Measurements from ENCODE around the gene OMP.

Gene OMP

DNA sequence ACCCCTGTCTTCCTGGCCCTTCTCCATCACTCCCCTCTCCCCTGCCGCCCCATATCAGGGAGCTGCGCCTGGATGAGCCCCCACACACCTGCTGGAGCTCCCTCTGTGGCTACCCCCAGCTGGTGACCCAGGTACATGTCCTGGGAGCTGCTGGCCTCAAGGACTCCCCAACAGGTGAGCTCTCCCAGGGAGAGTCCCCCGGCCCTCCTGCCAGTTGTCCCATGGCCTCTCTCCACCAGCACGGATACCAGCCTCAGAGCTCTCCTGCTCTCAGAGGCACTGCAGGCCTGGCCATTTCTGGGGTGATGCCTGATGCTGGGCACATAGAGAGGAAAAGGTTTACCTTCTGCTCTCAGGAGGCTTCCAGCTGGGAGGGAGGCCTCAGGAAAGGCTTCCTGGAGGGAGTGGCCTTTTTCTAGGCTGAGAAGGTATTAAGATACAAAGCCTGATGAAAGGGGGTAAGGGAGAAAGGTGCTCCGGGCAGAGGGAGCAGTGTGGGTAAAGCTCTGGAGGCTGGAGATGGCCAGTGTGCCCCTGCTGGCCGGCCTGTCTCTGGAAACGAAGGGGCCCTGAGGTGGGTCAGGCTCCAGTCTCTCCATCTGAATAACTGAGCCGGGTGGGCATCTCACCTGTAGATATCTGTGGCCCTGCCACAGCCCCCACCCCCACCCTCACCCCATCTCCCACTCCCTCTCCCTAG lies 19.4 kb downstream of the OMP start:
- H3K4me3 ChIP-seq (ENCODE audit: low read depth, low read length), result no peak overlapping the region

DNA sequence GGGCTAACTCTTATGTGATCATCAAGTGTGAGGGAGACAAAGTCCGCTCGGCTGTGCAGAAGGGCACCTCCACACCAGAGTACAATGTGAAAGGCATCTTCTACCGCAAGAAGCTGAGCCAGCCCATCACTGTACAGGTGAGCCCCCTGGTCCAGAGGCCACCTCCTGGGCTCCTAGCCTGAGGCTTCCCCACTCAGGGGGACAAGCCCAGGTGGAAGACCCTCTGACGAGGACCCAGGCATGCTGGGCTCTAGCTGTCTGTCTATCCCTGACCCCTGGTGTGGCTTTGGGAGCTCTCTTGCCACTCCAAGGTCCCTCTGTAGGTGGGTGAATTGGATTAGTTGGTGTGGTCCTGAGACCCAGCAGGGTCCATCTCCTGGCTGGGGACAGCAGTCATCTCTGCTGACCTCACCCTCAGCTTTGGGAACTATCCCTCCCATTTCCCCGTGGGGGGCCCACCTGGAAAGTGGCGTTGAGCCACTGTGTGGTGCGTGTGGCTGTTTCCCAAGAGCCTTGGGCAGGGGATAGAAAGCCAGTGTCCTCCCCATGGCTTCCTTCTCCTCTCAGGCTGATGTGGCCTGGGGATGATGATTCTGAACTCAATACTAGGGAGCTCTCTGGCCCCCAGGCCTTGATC lies 20.1 kb downstream of the OMP start:
- no peak overlapping the region for H3K4me3 ChIP-seq (ENCODE audit: low read depth, low read length)

- no peak overlapping the region for H3K4me3 ChIP-seq (ENCODE audit: low read depth, low read length)
These were observed 21.0 kb downstream of the OMP start for GRCh38 chr11:77123591-77123990.

DNA sequence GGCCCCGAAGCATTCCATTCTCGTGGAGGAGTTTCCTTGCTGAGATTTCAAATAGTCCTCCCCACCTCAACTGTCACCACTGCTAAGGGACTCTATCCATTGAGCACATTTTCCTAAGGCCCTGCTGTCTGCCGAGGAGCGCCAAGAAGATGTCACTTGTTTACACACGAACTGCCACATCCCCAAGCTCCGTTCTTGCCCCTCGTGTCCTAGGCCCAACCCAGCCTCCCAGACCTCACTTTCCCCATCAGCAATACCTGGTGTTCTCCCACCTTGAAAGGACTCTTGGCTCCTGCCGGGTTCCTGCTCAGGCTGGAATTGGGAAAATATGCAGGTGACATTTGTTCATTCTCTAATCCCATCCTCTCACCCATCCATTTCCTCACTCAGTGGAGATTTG lies 21.4 kb downstream of the OMP start:
- no peak overlapping the region for H3K4me3 ChIP-seq (ENCODE audit: low read depth, low read length)

GRCh38 chr11:77124488-77124887 lies 21.8 kb downstream of the OMP start:
- no peak overlapping the region for H3K4me3 ChIP-seq (ENCODE audit: low read depth, low read length)

DNA sequence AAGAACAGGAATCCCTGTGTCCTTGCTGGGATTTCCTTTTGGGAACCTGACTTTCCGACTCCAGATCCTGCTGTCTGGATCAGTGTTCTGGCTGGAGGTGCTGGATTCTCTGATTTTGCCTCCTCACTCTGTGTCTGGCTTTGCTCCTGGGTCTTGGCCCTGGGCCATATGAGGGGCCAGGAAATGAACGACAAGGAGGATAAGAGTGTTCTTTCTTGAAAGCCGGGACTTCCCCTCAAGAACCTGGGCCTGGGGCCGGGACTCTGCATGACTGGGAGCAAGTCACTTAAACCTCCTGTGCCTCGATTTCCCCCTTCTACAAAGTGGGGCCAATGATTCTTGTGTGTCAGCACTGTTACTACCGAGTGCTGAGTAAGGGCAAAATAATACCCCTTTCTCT lies 22.6 kb downstream of the OMP start:
- no peak overlapping the region for H3K4me3 ChIP-seq (ENCODE audit: low read depth, low read length)

DNA sequence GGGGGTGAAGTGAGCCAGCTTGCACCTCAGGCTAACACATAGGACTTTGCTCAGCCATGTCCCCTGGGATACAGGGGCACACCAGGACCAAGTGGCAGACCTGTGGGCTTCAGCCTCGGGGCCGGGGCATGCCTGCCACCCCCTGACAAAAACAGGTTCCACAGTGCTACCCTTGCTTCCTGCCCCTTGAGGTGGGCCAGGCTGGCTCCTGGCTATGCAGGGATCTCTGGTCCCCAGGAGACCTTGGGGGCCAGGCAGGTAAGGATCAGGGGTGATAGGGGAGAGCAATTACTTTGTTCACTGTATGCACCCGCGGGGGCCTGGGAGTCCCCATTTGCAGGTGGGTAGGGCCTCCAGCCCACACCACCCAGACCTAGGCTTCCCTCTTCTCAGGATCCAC lies 23.1 kb downstream of the OMP start:
- no peak overlapping the region for H3K4me3 ChIP-seq (ENCODE audit: low read depth, low read length)

GRCh38 chr11:77126156-77126775 lies 23.6 kb downstream of the OMP start:
- H3K4me3 ChIP-seq (ENCODE audit: low read depth, low read length), result no peak overlapping the region

- H3K4me3 ChIP-seq (ENCODE audit: low read depth, low read length), result peak overlapping the region; percentile 37
These were observed 24.2 kb downstream of the OMP start for GRCh38 chr11:77126861-77127234.

DNA sequence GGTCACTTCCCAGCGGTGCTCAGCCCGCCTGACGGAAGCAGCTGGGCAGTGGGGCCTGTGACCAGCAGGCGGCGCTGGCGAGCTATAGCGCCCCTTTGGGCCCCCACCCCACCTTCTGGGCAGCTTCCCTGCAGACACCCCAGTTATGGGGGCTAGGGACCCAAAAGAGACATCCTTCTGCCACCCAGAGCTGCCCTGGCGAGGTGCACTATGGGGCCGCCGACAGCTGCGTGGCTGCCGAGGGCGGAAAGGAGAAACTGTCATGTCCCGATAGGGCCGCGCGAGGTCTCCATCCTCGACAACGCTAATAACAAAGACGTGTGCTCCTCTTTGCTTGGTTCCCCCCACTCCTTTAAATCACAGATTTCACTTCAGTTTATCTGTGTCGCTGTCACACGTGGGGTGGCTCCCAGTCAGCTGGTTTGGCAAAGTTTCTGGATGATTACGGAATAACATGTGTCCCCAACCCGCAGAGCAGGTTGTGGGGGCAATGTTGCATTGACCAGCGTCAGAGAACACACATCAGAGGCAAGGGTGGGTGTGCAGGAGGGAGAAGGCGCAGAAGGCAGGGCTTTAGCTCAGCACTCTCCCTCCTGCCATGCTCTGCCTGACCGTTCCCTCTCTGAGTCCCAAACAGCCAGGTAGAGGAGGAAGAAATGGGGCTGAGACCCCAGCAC lies 24.7 kb downstream of the OMP start:
- H3K4me3 ChIP-seq (ENCODE audit: low read depth, low read length), result peak overlapping the region; percentile 37

- H3K4me3 ChIP-seq (ENCODE audit: low read depth, low read length), result peak within 1 kb of the TSS; percentile 37
These were observed 25.5 kb downstream of the OMP start, which contains the start of gene MYO7A for GRCh38 chr11:77127920-77128691. TSS of gene MYO7A (plus strand) at chr11:77128246. CDS start at chr11:77130635, 2,389 bp downstream.

GRCh38 chr11:77129069-77129841 lies 26.6 kb downstream of the OMP start:
- no peak overlapping the region for H3K4me3 ChIP-seq (ENCODE audit: low read depth, low read length)

DNA sequence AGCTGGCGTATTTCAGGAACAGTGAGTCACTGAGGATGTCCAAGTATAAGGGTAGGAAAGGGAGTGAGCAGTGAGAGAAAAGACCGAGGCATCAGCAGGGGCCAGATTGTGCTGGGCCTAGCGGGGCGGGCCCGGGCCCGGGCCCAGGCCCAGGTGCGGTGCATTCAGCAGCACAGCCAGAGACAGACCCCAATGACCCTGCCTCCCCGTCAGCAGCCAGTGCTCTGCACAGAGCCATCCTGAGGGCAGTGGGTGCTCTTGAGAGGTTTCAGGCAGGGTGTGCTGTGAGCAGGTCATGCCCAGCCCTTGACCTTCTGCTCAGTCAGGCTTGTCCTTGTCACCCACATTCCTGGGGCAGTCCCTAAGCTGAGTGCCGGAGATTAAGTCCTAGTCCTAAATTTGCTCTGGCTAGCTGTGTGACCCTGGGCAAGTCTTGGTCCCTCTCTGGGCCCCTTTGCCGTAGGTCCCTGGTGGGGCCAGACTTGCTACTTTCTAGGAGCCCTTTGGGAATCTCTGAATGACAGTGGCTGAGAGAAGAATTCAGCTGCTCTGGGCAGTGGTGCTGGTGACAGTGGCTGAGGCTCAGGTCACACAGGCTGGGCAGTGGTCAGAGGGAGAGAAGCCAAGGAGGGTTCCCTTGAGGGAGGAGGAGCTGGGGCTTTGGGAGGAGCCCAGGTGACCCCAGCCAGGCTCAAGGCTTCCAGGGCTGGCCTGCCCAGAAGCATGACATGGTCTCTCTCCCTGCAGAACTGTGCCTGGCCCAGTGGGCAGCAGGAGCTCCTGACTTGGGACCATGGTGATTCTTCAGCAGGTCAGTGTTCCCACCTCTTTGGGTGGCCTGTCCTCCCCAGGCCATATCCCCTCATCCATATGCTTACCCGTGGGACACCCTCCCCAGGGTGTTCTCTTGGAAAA lies 27.5 kb downstream of the OMP start:
- H3K4me3 ChIP-seq (ENCODE audit: low read depth, low read length), result no peak overlapping the region

GRCh38 chr11:77130763-77131513 lies 28.3 kb downstream of the OMP start:
- no peak overlapping the region for H3K4me3 ChIP-seq (ENCODE audit: low read depth, low read length)

DNA sequence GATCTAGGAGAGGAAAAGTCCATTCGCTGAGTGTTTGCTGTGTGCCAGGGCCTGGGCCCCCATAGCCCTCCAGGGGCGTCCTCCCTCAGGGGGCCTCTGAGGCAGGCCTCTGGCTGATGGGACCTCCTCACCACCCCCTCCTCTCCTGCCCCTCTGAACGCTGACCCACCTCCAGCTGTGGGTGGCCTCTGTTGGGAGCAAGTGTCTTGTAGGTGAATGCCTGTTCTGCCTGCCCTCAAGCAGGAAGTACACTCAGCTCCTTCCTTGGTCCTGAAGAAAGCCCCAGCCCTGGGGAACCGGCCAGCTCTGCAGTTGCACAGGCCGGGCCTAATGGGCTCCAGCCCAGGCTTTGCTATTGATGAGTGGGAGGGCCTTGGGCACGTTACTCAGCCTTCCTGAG lies 28.9 kb downstream of the OMP start:
- H3K4me3 ChIP-seq (ENCODE audit: low read depth, low read length), result no peak overlapping the region

GRCh38 chr11:77135069-77135468 lies 32.4 kb downstream of the OMP start:
- H3K4me3 ChIP-seq (ENCODE audit: low read depth, low read length), result no peak overlapping the region

- H3K4me3 ChIP-seq (ENCODE audit: low read depth, low read length), result no peak overlapping the region
These were observed 33.4 kb downstream of the OMP start for GRCh38 chr11:77136074-77136473.

GRCh38 chr11:77136784-77137420 lies 34.3 kb downstream of the OMP start:
- no peak overlapping the region for H3K4me3 ChIP-seq (ENCODE audit: low read depth, low read length)
